ENCODE data around the gene ZMIZ1. TPM values are rescaled to one million over a fixed set of nuclear protein-coding genes. Genes with fewer than 3 reads are reported as not detected.
"Not testable (repeated sequence)": the region's sequence is repeated elsewhere in the genome, so short reads cannot be mapped to it uniquely, and the experiment has no call there.

Gene ZMIZ1
- total RNA-seq, 1 donor from 2014 or later = 80.4 TPM

- not testable (repeated sequence) for H3K27ac Mint-ChIP-seq; DNase-seq (ENCODE audit: low spot score); H3K9me3 Mint-ChIP-seq; H3K4me3 Mint-ChIP-seq (ENCODE audit: low read depth); H3K27me3 Mint-ChIP-seq (ENCODE audit: low read depth); H3K36me3 Mint-ChIP-seq (ENCODE audit: low read depth)
- intact Hi-C loops (cut with micrococcal nuclease) = loop anchor here (10.0 kb wide), 2 partner anchors 363 to 867 kb away; partner anchors contain the start of gene ANXA11
- peaks cover 23% of the 10 kb centered on the region for H3K4me1 Mint-ChIP-seq (ENCODE audit: low read depth)
Observed at GRCh38 chr10:79337783-79338469, 269.2 kb downstream of the ZMIZ1 start.

GRCh38 chr10:79339266-79339665, 270.5 kb downstream of the ZMIZ1 start:
- intact Hi-C loops (cut with micrococcal nuclease) = loop anchor here (10.0 kb wide), 2 partner anchors 364 to 866 kb away; partner anchors contain the start of gene ANXA11
- Mint-ChIP-seq H3K4me3 (ENCODE audit: low read depth) (no peak overlapping the region), H3K36me3 (ENCODE audit: low read depth) (no peaks in the 10 kb centered on the region), H3K27ac (no peak overlapping the region), H3K9me3 (peaks cover 3% of the 10 kb centered on the region), H3K27me3 (ENCODE audit: low read depth) (no peaks in the 10 kb centered on the region), H3K4me1 (ENCODE audit: low read depth) (peaks cover 24% of the 10 kb centered on the region)
- DNase-seq (ENCODE audit: low spot score) = no peak

- DNase-seq (ENCODE audit: low spot score) = no peak
- H3K4me3 Mint-ChIP-seq (ENCODE audit: low read depth) = no peak overlapping the region
- peaks cover 3% of the 10 kb centered on the region for H3K9me3 Mint-ChIP-seq
- no peak overlapping the region for H3K27ac Mint-ChIP-seq
- H3K27me3 Mint-ChIP-seq (ENCODE audit: low read depth) = no peaks in the 10 kb centered on the region
- peaks cover 21% of the 10 kb centered on the region for H3K4me1 Mint-ChIP-seq (ENCODE audit: low read depth)
- intact Hi-C loops (cut with micrococcal nuclease) = no loop called here
- H3K36me3 Mint-ChIP-seq (ENCODE audit: low read depth) = no peaks in the 10 kb centered on the region
Observed at GRCh38 chr10:79340646-79341244, 272.0 kb downstream of the ZMIZ1 start.

- Mint-ChIP-seq H3K4me1 (ENCODE audit: low read depth) (peaks cover 19% of the 10 kb centered on the region), H3K27ac (no peak overlapping the region), H3K4me3 (ENCODE audit: low read depth) (no peak overlapping the region), H3K27me3 (ENCODE audit: low read depth) (no peaks in the 10 kb centered on the region), H3K9me3 (peaks cover under 1% of the 10 kb centered on the region), H3K36me3 (ENCODE audit: low read depth) (no peaks in the 10 kb centered on the region)
- no peak for DNase-seq (ENCODE audit: low spot score)
- intact Hi-C loops (cut with micrococcal nuclease) = no loop called here
Observed at GRCh38 chr10:79342295-79342761, 273.6 kb downstream of the ZMIZ1 start.

GRCh38 chr10:79342811-79343561, 274.2 kb downstream of the ZMIZ1 start:
- intact Hi-C loops (cut with micrococcal nuclease) = no loop called here
- Mint-ChIP-seq H3K27me3 (ENCODE audit: low read depth) (no peaks in the 10 kb centered on the region), H3K36me3 (ENCODE audit: low read depth) (peaks cover under 1% of the 10 kb centered on the region), H3K4me3 (ENCODE audit: low read depth) (no peak overlapping the region), H3K4me1 (ENCODE audit: low read depth) (peaks cover 19% of the 10 kb centered on the region), H3K27ac (no peak overlapping the region), H3K9me3 (no peaks in the 10 kb centered on the region)
- no peak for DNase-seq (ENCODE audit: low spot score)

GRCh38 chr10:79344502-79345195, 275.9 kb downstream of the ZMIZ1 start:
- Mint-ChIP-seq H3K36me3 (ENCODE audit: low read depth) (peaks cover 17% of the 10 kb centered on the region), H3K27me3 (ENCODE audit: low read depth) (no peaks in the 10 kb centered on the region), H3K27ac (no peak overlapping the region), H3K4me3 (ENCODE audit: low read depth) (no peak overlapping the region), H3K4me1 (ENCODE audit: low read depth) (peaks cover 29% of the 10 kb centered on the region), H3K9me3 (no peaks in the 10 kb centered on the region)
- intact Hi-C loops (cut with micrococcal nuclease) = loop anchor here (5.0 kb wide), 2 partner anchors 102 to 103 kb away; partner anchors contain the start of gene ZCCHC24
- no peak for DNase-seq (ENCODE audit: low spot score)

GRCh38 chr10:79345241-79346011, 276.7 kb downstream of the ZMIZ1 start:
- intact Hi-C loops (cut with micrococcal nuclease) = loop anchor here (2.0 to 5.0 kb wide), 4 partner anchors 29 to 103 kb away; partner anchors contain the start of gene ZCCHC24
- no peaks in the 10 kb centered on the region for H3K27me3 Mint-ChIP-seq (ENCODE audit: low read depth)
- peaks cover 37% of the 10 kb centered on the region for H3K4me1 Mint-ChIP-seq (ENCODE audit: low read depth)
- no peak overlapping the region for H3K4me3 Mint-ChIP-seq (ENCODE audit: low read depth)
- peak; percentile 7 for DNase-seq (ENCODE audit: low spot score)
- H3K27ac Mint-ChIP-seq = no peak overlapping the region
- H3K9me3 Mint-ChIP-seq = no peaks in the 10 kb centered on the region
- H3K36me3 Mint-ChIP-seq (ENCODE audit: low read depth) = peaks cover 25% of the 10 kb centered on the region

GRCh38 chr10:79346012-79346340, 277.2 kb downstream of the ZMIZ1 start:
- H3K36me3 Mint-ChIP-seq (ENCODE audit: low read depth) = peaks cover 30% of the 10 kb centered on the region
- intact Hi-C loops (cut with micrococcal nuclease) = loop anchor here (2.0 to 5.0 kb wide), 4 partner anchors 29 to 104 kb away; partner anchors contain the start of gene ZCCHC24
- DNase-seq (ENCODE audit: low spot score) = no peak
- no peak overlapping the region for H3K27ac Mint-ChIP-seq
- H3K27me3 Mint-ChIP-seq (ENCODE audit: low read depth) = no peaks in the 10 kb centered on the region
- H3K4me3 Mint-ChIP-seq (ENCODE audit: low read depth) = peak overlapping the region; percentile 2
- H3K4me1 Mint-ChIP-seq (ENCODE audit: low read depth) = peaks cover 38% of the 10 kb centered on the region
- no peaks in the 10 kb centered on the region for H3K9me3 Mint-ChIP-seq

- peak overlapping the region; percentile 33 for H3K27ac Mint-ChIP-seq
- no peaks in the 10 kb centered on the region for H3K27me3 Mint-ChIP-seq (ENCODE audit: low read depth)
- no peaks in the 10 kb centered on the region for H3K9me3 Mint-ChIP-seq
- H3K36me3 Mint-ChIP-seq (ENCODE audit: low read depth) = peaks cover 37% of the 10 kb centered on the region
- intact Hi-C loops (cut with micrococcal nuclease) = loop anchor here (1.0 to 5.0 kb wide), 5 partner anchors 15 to 104 kb away; partner anchors contain the start of gene ZCCHC24
- H3K4me1 Mint-ChIP-seq (ENCODE audit: low read depth) = peaks cover 38% of the 10 kb centered on the region
- no peak for DNase-seq (ENCODE audit: low spot score)
- H3K4me3 Mint-ChIP-seq (ENCODE audit: low read depth) = peak overlapping the region; percentile 51
Observed at GRCh38 chr10:79346388-79347225, 277.8 kb downstream of the ZMIZ1 start.

GRCh38 chr10:79347226-79347893, 278.6 kb downstream of the ZMIZ1 start, which contains the start of gene PPIF:
PPIF (plus strand) TSS chr10:79347469; CDS start chr10:79347549, 80 bp downstream.
- intact Hi-C loops (cut with micrococcal nuclease) = loop anchor here (1.0 to 5.0 kb wide), 5 partner anchors 16 to 105 kb away; partner anchors contain the start of gene ZCCHC24
- H3K9me3 Mint-ChIP-seq = no peaks in the 10 kb centered on the region
- peak within 1 kb of the TSS; percentile 93 for H3K4me3 Mint-ChIP-seq (ENCODE audit: low read depth)
- H3K27ac Mint-ChIP-seq = peak within 1 kb of the TSS; percentile 91
- no peaks in the 10 kb centered on the region for H3K27me3 Mint-ChIP-seq (ENCODE audit: low read depth)
- H3K4me1 Mint-ChIP-seq (ENCODE audit: low read depth) = peaks cover 40% of the 10 kb centered on the region
- DNase-seq (ENCODE audit: low spot score) = peak; percentile 92
- peaks cover 43% of the 10 kb centered on the region for H3K36me3 Mint-ChIP-seq (ENCODE audit: low read depth)
